NT2/D1 (cell line): ENCODE measurements around the gene HNRNPA0.

Source experiments
- SUZ12 ChIP-seq: IDR thresholded peaks from 2 replicates; pipeline ENCODE4 v1.6.1; 2011; ENCODE audit not compliant: insufficient read length, insufficient read depth; ENCODE audit errors: extremely low read depth
- YY1 ChIP-seq: IDR thresholded peaks from 2 replicates; pipeline ENCODE4 v1.6.1; 2011; ENCODE audit not compliant: insufficient read length, insufficient read depth

- no peak for TF ChIP-seq SUZ12
- no peak for TF ChIP-seq YY1
Observed at GRCh38 chr5:137753691-137754187, 424 bp downstream of the HNRNPA0 start.
